ENCODE measurements around the gene PI3. TPM values are rescaled to one million over a fixed set of nuclear protein-coding genes. Genes with fewer than 3 reads are reported as not detected.

The PI3 gene
- total and polyA plus RNA-seq, 2 donors (not counting 1 experiment from before 2014, with no cell fraction given), result not detected

DNA sequence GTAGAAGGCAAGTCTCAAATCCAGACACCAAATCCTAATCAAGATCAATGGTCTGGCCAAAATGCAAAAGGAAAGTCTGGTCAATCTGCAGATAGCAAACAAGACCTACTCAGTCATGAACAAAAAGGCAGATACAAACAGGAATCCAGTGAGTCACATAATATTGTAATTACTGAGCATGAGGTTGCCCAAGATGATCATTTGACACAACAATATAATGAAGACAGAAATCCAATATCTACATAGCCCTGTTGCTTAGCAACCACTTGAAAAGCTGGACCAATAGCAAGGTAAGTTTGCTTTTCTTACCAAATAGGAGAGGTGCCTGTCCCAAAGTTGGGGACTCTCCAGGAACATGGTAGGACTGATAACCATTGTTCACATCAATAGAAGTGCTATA, 48.4 kb downstream of the PI3 start:
- Histone ChIP-seq H3K4me3 (replicated peaks in 1 of 4; ENCODE audit: control extremely low read depth in 1 of 4, insufficient read depth in 1 of 4, low read depth in 3 of 4, low read length in 4 of 4) (no peak overlapping the region), H3K9ac (ENCODE audit: insufficient read depth, low read length) (no peak overlapping the region), H2AFZ (ENCODE audit: low read length) (no peak overlapping the region), H3K4me2 (ENCODE audit: extremely low read depth, insufficient read depth, low read length) (no peak overlapping the region), H3K36me3 (ENCODE audit: control insufficient read depth, insufficient read depth, low read length) (no peaks in the 10 kb centered on the region), H4K20me1 (ENCODE audit: control insufficient read depth, extremely low read depth, insufficient read depth, low read length) (no peaks in the 10 kb centered on the region), H3K9me3 (ENCODE audit: control insufficient read depth, insufficient read depth, low read depth, low read length) (no peaks in the 10 kb centered on the region), H3K27me3 (ENCODE audit: control insufficient read depth, insufficient read depth, low read length) (peaks cover 2% of the 10 kb centered on the region), H3K79me2 (ENCODE audit: control insufficient read depth, insufficient read depth, low read length) (no peaks in the 10 kb centered on the region), H3K4me1 (ENCODE audit: control insufficient read depth, extremely low read depth, insufficient read depth, low read length) (no peaks in the 10 kb centered on the region), H3K27ac (ENCODE audit: insufficient read depth, low read length) (no peak overlapping the region)
- TF ChIP-seq CTCF (conservative IDR thresholded peaks at IDR 0.05 in 1 of 2, IDR thresholded peaks at IDR 0.05 in 1 of 2; ENCODE audit: low read depth in 1 of 2, low read length in 2 of 2) (no peak), EZH2 (IDR thresholded peaks at IDR 0.05; ENCODE audit: low read length, missing control alignments) (no peak)
- DNase-seq (ENCODE audit: low read depth in 2 of 2), result no peak

Other genes starting within 250 kb of the PI3 start
- 10.5 and 15.5 TPM in 2 replicates for gene TOMM34, start 214.5 kb upstream of the PI3 start, total RNA-seq
- 25.6 and 58.7 TPM in 2 replicates for gene TOMM34, start 214.5 kb upstream of the PI3 start, polyA plus RNA-seq
- 22.9 and 31.7 TPM in 2 replicates for gene STK4, start 208.4 kb upstream of the PI3 start, total RNA-seq
- 19.0 and 23.4 TPM in 2 replicates for gene STK4, start 208.4 kb upstream of the PI3 start, polyA plus RNA-seq
- gene KCNS1, start 73.8 kb upstream of the PI3 start, total RNA-seq, result 0.26 and 0.50 TPM in 2 replicates
- gene KCNS1, start 73.8 kb upstream of the PI3 start, polyA plus RNA-seq, result 0.24 and 0.33 TPM in 2 replicates
- gene WFDC5, start 59.7 kb upstream of the PI3 start, total RNA-seq, result not detected in 2 replicates
- gene WFDC5, start 59.7 kb upstream of the PI3 start, polyA plus RNA-seq, result not detected in 2 replicates
- not detected in 2 replicates for gene WFDC12, start 50.4 kb upstream of the PI3 start, total RNA-seq
- gene WFDC12, start 50.4 kb upstream of the PI3 start, polyA plus RNA-seq, result not detected in 2 replicates
- not detected in 2 replicates for gene SEMG1, start 32.1 kb downstream of the PI3 start, total RNA-seq
- not detected in 2 replicates for gene SEMG1, start 32.1 kb downstream of the PI3 start, polyA plus RNA-seq
- gene SEMG2, start 46.5 kb downstream of the PI3 start, total RNA-seq, result not detected in 2 replicates
- gene SEMG2, start 46.5 kb downstream of the PI3 start, polyA plus RNA-seq, result not detected in 2 replicates
- gene SLPI, start 79.7 kb downstream of the PI3 start, total RNA-seq, result 0.17 and 0.77 TPM in 2 replicates
- 3.7 TPM in 1 of 2 replicates, not detected in the other for gene SLPI, start 79.7 kb downstream of the PI3 start, polyA plus RNA-seq
- gene RBPJL, start 131.9 kb downstream of the PI3 start, total RNA-seq, result not detected in 2 replicates
- gene RBPJL, start 131.9 kb downstream of the PI3 start, polyA plus RNA-seq, result not detected in 2 replicates
- under 0.01 TPM in 2 replicates for gene MATN4, start 133.4 kb downstream of the PI3 start, total RNA-seq
- gene MATN4, start 133.4 kb downstream of the PI3 start, polyA plus RNA-seq, result 0.02 and 0.06 TPM in 2 replicates
- 142 and 175 TPM in 2 replicates for gene SDC4, start 173.5 kb downstream of the PI3 start, total RNA-seq
- 226 and 312 TPM in 2 replicates for gene SDC4, start 173.5 kb downstream of the PI3 start, polyA plus RNA-seq
- 20.0 and 20.5 TPM in 2 replicates for gene SYS1, start 188.3 kb downstream of the PI3 start, total RNA-seq
- 21.9 and 23.4 TPM in 2 replicates for gene SYS1, start 188.3 kb downstream of the PI3 start, polyA plus RNA-seq
- under 0.01 TPM in 1 of 2 replicates, not detected in the other for gene TP53TG5, start 203.4 kb downstream of the PI3 start, total RNA-seq
- 0.14 TPM in 1 of 2 replicates, not detected in the other for gene TP53TG5, start 203.4 kb downstream of the PI3 start, polyA plus RNA-seq
- gene DBNDD2, start 233.4 kb downstream of the PI3 start, total RNA-seq, result 3.9 and 4.8 TPM in 2 replicates
- gene DBNDD2, start 233.4 kb downstream of the PI3 start, polyA plus RNA-seq, result 28.1 and 51.8 TPM in 2 replicates
- gene PIGT, start 241.2 kb downstream of the PI3 start, total RNA-seq, result 25.8 and 26.2 TPM in 2 replicates
- 53.9 and 70.0 TPM in 2 replicates for gene PIGT, start 241.2 kb downstream of the PI3 start, polyA plus RNA-seq

Data from fibroblast of lung (primary cell).